GM18498 (cell line): ENCODE measurements around the gene HAUS6.
"Not testable (repeated sequence)": the region's sequence is repeated elsewhere in the genome, so short reads cannot be mapped to it uniquely, and the experiment has no call there.

Experiments
- ATAC-seq: cut with Tn5 transposase; IDR thresholded peaks from one replicate; pipeline ENCODE4 v1.9.1; 2021; ENCODE audit warnings: mild to moderate bottlenecking, moderate library complexity; ENCODE audit not compliant: unreplicated experiment

Gene HAUS6, protein sequence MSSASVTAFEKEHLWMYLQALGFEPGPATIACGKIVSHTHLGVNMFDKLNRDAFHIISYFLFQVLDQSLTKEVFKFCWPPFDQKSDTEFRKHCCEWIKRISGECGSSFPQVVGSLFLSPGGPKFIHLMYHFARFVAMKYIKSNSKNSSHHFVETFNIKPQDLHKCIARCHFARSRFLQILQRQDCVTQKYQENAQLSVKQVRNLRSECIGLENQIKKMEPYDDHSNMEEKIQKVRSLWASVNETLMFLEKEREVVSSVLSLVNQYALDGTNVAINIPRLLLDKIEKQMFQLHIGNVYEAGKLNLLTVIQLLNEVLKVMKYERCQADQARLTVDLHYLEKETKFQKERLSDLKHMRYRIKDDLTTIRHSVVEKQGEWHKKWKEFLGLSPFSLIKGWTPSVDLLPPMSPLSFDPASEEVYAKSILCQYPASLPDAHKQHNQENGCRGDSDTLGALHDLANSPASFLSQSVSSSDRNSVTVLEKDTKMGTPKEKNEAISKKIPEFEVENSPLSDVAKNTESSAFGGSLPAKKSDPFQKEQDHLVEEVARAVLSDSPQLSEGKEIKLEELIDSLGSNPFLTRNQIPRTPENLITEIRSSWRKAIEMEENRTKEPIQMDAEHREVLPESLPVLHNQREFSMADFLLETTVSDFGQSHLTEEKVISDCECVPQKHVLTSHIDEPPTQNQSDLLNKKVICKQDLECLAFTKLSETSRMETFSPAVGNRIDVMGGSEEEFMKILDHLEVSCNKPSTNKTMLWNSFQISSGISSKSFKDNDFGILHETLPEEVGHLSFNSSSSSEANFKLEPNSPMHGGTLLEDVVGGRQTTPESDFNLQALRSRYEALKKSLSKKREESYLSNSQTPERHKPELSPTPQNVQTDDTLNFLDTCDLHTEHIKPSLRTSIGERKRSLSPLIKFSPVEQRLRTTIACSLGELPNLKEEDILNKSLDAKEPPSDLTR

DNA sequence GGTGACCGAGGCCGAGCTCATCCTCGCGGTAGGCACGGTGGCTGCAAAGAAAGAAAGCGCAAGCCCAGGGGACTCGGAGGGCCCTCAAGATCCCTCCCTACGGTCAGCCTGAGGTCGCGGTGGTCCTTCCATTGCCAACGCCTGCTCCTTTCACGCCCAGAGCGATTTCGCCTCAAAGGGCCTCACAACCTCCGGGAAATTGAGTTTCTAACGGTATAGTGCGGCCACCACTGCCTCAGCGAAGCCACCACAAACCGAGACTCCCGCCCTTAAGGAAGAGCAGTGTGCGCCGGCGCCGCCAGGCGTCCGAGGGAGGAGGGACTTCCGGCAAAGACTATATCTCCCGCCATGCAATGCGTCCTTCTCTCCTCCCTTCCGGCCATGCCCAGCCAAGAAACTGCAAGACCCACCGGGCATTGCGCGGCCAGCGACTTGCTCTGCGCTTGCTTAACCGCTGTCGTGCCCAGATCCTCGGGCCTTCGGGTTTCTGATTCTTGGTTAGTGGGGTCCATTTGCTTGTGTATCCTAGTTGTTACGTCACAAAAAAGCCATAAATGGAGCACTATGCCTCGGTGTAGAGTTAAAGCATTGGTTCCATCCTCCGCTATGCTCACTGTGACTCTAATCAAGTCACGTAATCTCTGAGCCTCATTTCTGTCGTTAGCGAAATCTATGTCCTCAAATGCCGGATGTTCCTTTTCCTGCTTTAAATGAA lies at the start of gene HAUS6:
TSS of gene HAUS6 (minus strand) at position 274 of the 715 bp plus-strand sequence. CDS start at position 21, 253 bp downstream.
- ATAC-seq, result peak; percentile 98

DNA sequence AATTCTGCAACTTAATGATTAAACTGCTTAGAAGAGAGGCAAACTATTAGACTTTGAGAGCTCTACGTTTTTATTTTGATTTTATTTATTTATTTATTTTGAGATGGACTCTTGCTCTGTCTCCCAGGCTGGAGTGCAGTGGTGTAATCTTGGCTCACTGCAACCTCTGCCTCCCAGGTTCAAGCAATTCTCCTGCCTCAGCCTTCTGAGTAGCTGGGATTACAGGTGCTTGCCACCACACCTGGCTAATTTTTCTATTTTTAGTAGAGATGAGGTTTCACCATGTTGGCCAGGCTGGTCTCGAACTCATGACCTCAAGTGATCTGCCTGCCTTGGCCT lies 49.4 kb upstream of the HAUS6 start:
- ATAC-seq, result not testable (repeated sequence)

DNA sequence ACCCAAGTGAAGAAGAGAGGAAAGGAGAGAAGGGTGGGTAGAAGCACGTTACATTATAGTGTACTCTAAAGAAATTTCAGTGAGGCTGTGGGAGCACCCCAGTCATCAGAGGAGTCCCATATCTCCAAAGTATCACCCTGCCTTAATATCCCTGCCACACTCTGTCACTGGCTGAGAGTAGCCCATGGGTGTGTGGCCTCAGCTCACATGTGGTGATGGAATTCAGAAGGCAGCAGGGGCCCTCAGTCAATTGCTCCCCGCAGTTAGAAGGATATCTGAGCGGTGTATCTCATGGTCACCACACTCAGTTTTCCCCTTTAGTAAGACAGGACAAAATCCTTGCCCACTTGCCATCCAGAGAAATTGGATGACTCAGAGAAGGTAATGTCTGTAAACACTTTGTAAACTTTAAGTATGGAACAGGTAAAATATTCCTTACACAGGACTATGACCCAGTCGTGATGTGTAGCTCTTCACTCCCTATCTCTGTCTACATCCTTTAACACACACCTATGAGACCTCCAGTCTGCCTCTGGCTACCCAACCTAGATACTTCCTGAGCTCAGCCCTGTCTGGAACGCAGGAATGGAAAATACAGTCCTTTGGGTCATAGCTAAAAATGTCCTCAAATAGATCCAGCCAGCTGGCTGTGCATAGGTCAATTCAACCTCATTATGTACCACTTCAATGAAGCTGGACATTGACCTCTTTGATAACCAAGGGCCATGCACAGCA lies 48.9 kb upstream of the HAUS6 start:
- ATAC-seq, result no peak

DNA sequence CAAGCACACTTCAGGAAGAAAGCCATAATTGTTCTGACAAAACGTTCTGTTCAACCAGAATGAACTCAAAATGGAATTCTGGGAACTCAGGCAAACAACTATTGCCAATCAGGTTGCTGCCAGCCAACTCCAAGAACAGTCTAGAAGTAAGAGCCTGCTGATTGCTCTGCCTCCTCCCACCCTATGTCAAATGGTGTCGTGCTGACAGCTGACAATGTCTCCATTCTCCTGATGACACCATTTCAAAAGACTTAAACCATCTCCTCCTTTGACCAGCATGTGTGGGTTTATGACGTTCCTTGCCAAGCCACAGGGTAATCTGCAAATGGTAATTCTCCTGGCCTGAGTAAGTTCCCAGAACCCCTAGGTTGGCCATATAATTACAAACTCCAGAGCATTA lies 46.5 kb upstream of the HAUS6 start:
- ATAC-seq, result no peak

DNA sequence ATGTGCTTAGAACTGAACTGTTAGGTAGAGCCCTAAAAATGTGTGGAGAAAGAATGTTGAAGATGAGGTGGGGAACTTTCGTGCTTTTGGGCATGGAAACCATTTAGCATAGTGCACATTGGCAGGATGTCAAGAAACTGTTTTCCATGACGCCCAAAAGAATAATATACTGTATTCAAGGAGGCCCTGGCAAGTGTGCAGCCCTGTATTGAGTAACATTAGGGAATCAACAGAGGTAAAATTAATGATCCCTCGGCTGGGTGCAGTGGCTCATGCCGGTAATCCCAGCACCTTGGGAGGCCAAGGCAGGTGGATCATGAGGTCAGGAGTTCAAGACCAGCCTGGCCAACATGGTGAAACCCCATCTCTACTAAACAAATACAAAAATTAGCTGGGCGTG lies 45.5 kb upstream of the HAUS6 start:
- no peak for ATAC-seq

DNA sequence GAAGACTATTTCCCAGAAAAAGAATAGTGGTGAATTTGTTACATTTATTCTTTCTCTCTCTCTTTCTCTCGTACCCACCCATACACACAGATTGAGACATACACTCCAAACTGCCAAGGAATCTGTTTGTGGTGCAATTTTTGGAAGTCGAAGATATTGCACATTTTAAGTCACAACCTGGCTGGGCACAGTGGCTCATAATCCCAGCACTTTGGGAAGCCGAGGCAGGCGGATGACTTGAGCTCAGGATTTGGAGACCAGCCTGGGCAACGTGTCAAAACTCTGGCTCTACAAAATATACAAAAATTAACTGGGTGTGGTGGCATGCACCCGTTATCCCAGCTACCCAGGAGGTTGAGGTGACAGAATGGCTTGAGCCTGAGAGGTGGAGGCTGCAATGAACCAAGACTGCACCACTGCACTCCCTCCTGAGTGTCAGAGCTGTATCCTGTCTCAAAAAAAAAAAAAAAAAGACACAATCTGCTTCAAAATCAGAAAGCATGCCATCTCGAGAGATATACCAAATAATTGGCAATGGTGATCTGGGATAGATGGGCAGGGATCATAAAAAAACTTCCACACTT lies 43.8 kb upstream of the HAUS6 start:
- ATAC-seq, result no peak

DNA sequence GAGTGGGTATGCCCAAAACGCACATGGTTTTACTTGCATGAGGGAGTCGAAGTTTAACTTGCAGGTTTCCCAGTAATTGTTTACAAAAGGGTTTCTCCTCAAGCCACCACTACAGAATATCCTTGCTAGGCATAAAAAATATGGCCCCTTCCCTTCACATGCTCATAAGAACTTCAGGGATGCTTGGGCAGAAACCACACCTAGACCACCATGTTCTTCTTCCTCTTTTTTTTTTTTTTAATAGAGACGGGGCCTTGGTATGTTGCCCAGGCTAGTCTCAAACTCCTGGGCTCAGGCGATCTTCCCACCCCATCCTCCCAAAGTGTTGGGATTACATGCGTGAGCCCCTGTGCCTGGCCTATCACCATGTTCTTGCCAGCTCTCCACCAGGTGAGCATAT lies 43.2 kb upstream of the HAUS6 start:
- no peak for ATAC-seq

DNA sequence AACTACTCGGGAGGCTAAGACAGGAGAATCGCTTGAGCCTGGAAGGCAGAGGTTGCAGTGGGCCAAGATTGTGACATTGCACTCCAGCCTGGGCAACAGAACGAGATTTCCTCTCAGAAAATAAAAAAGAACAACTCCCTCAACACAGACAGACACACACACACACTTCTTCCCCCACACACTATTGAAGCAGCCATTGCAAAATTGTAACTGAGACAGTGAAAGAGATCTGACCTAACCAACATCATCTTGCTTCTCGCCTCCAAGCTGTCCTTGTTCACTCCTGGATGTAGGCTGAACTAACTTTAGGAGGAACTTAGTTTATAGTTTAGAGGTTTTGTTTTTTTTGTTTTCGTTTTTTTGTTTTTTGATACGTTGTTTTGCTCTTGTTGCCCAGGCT lies 37.6 kb upstream of the HAUS6 start:
- ATAC-seq, result no peak

DNA sequence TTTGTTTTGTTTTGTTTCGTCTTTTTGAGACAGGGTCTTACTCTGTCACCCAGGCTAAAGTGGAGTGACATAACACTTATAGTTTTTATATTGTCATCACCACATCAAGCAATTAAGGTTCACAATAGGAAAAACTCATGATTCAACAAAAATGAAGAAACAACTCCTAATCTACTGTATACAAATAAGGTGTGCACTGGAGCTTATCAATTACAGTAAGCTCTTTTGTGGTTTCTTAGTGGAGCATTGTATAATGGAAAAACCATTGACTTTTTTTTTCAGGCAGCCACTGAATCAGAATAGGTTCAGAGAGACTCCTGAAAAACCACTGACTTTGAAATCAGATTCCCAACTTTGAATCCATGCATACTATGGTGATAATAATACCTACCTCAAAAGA lies 35.4 kb upstream of the HAUS6 start:
- ATAC-seq, result no peak

DNA sequence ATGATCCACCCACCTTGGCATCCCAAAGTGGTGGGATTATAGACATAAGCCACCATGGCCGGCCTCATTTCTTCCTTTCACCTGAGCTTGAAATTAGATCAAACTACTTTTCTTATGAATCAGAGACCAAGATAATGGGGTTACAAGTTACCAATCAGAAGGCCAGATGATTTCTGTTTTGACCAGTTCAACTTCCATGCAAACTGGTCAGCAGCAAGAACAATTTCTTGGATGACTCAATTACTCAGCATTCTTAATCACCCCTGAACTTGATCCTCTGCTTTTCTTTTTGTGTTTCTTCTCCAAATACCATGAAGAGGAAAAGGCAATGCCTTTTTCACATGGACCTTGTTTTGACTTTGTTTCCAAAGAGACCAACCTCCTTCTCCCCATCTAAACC lies 34.6 kb upstream of the HAUS6 start:
- ATAC-seq, result no peak

DNA sequence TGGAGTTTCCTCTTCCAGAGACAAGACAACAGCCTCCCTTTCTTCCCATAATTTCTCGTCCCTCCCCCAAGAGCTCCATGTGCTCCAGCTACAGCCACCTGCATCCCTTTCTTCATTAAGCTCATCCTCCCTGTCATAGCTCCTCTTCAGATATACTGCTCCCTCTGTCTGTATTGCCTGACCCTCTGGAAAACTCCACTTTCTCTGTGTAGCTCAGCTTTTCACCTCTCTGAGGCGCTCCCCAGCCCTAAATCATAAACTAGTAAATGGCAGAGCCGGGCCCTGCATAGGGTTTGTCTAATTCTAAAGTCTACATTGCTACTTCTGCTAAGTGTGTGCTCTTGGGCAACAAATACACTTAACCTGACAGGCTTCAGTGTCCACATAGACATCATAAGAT lies 33.4 kb upstream of the HAUS6 start:
- ATAC-seq, result no peak

DNA sequence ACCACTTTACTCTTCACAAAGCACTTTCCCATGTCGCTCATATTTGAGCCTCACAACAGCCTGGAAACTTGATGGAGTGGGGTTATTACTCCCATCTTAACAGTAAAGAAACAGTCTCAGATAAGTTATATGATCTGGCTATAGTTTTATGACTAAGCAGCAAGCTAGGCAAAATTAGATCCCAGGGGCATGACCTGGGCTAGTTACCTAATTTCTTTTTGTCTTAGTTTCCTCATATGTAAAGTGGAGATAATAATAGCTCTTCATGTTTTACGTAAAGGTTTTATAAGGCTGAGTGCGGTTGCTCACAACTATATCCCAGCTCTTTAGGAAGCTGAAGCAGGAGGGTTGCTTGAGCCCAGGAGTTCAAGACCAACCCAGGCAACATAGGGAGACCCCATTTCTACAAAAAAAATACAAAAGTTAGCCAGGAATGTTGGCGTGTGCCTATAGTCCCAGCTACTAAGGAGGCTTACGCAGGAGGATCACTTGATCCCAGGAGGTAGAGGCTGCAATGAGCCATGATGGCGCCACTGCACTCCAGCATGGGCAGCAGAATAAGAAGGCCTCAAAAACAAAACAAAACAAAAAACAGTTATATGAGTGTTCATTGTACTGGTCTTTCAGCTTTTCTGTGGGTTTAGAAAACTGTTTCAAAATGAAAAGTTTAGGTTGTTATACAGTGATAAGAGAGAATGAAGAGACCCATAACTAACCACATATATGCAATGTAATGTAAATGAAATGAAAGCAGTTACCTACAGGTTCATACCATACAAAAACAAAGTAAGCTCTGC lies 31.0 kb upstream of the HAUS6 start:
- no peak for ATAC-seq

DNA sequence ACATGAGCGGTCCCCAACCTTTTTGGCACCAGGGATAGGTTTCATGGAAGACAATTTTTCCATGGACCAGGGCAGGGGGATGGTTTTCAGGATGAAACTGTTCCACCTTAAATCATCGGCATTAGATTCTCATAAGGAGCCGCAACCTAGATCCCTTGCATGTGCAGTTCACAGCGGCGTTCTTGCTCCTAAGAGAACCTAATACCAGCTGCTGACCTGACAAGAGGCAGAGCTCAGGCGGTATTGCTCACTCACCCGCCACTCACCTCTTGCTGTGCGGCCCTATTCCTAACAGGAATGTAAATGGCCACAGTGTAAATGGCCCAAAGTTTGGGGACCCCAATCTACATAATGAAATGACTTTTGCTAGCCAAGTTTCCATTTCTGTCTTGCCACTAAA lies 27.7 kb upstream of the HAUS6 start:
- ATAC-seq, result no peak

DNA sequence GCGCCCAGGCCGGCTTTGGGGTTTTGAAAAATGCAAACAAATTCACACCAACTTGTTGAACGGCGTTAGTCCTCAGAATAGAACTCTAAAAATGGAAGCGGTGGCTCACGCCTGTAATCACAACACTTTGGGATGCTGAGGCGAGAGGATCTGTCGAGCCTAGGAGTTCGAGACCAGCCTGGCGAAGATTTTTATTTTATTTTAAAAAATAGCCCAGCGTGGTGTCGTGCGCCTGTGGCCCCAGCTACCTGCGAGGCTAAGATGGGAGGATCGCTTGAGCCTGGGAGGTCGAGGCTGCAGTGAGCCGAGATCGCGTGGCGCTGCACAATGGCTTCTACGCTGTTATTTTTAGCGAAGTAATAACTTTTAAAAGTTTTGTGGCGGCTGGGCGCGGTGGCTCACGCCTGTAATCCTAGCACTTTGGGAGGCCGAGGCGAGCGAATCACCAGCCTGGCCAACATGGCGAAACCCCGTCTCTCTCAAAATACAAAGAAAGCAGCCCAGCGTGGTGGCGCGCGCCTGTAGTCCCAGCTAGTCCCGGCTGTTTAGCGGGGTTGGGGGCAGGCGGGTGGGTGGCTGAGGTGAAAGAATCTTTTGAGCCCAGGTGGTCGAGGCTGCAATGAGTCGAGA lies 25.3 kb upstream of the HAUS6 start:
- peak; percentile 4 for ATAC-seq

DNA sequence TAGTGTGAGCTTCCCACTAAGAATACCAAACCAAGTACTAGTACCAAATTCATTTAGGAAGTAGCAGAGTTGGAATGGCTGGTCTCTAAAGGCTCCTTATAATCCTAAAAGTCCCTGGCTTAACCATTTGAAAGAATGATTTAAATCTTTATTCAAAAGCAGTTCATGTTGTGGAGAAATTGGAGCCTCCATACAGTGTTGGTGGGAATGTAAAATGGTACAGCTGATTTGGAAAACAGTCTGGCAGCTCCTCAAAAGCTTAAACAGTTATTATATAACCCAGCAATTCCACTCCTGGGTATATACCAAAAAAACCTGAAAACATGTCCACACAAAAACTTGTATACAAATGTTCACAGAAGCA lies 21.7 kb upstream of the HAUS6 start:
- no peak for ATAC-seq

DNA sequence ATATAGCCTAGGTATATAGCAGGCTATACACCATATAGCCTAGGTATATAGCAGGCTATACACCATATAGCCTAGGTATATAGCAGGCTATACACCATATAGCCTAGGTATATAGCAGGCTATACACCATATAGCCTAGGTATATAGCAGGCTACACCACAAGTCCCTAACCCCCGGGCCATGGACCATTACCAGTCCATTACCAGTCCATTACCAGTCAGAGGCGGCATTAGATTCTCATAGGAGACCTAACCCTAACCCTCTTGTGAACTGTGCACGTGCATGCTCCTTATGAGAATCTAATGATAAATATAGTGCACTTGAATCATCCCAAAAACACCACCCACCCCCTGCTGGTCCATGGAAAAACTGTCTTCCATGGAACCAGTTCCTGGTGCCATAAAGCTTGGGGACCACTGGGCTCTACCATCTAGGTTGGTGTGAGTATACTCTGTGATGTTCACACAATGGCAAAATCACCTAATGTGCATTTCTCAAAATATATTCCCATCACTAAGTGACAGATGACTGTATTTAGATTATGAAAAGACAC lies 19.9 kb upstream of the HAUS6 start:
- ATAC-seq, result no peak

DNA sequence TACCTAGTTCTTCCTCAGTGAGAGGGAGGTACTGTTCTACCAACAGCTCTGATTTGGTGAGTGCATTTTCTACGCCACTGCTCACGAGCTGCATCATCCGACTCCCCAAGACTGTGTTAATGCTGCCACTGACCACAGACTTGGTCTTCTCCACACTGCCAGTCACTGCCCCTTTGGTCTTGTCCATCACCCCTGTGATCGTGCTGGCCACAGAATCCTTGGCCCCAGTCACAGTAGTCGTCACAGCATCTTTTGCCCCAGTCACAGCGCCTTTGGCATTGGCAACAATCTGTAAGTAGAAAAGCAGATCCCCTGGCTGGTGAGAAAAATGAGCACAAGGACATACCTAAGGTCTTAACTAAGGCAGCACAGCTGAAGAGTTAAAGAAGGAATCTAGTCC lies 18.2 kb upstream of the HAUS6 start:
- no peak for ATAC-seq

DNA sequence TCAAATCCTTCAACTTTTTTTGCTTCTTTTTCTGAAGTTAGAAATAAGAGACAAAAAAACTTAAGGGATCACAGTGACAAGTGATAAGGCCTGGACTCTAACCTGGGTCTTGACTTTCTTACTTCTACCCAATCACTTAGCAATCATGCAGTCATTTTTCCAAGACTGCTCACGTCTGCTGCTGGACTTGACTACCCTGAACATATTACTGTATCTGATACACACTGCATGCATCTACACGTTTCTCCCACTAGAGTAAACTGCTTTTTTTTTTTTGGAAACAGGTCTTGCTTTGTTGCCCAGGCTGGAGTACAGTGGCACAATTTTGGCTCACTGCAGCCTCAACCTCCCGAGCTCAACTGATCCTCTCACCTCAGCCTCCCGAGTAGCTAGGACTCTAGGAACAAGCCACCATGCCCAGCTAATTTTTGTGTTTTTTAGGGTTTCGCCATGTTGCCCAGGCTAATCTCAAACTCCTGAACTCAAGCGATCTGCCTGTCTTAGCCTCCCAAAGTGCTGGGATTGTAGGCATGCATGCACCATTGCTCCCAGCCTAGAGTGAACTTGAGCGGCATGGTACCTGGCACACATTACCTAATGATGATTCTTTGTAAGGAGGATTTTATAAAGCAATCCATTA lies 17.2 kb upstream of the HAUS6 start:
- no peak for ATAC-seq
